Measurements from ENCODE around the gene PHF2. TPM values are rescaled to one million over a fixed set of nuclear protein-coding genes. Genes with fewer than 3 reads are reported as not detected.

Gene PHF2
- total RNA-seq, 2 donors from 2014 or later: 24.7 to 29.3 TPM

DNA sequence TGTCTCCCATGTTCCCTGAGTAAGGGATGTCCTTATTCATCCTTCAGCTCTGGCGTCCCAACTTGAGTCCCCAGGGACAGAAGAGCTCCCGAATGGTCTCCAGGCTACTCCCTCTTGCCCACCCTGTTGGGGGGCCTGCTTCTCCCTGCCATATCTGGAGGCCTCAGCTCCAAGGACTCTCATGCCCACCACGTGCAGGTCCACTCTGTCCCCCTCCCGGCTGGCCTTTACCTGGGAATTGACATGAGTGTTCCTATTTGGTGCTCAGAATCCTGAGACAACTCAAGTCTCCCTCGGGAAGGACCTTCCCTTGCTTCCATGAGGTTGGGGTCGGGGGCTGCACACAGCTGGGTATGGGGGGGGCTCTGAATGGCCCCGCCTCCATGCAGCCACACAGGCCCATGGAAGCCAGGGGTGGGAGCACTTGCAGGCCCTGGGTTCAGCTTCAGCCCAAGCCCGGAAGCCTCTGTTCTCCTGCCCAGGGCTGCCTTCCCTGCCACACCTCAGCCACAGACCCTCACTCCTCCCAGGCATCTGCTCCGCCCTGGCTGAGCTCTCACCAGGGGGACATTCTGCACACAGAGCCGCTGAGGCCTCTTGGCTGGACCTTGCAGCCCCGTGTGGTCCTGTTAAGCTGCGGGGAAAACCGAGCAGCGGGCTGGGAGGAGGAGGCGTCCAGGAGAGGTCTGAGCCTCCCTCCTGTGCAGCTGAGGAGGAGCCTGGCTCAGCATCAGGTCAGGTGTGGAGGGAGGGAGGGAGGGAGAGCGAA is 121.9 kb downstream of the PHF2 start:
- H3K4me3 ChIP-seq: no peak overlapping the region
- no peak overlapping the region for H3K27ac ChIP-seq
- no peak for TF ChIP-seq CTCF (IDR thresholded peaks at IDR 0.05)
- H3K4me1 ChIP-seq: no peaks in the 10 kb centered on the region
- peak; percentile 32 for DNase-seq (ENCODE audit: low spot score)
- no peaks in the 10 kb centered on the region for H3K36me3 ChIP-seq
- H3K9me3 ChIP-seq: peaks cover 0 to 6% of the 10 kb centered on the region in 2 donors
- no peaks in the 10 kb centered on the region for H3K27me3 ChIP-seq

- Histone ChIP-seq H3K27ac (no peak overlapping the region), H3K4me3 (no peak overlapping the region), H3K4me1 (no peaks in the 10 kb centered on the region), H3K27me3 (no peaks in the 10 kb centered on the region), H3K9me3 (peaks cover 1 to 14% of the 10 kb centered on the region in 2 donors), H3K36me3 (no peaks in the 10 kb centered on the region)
- TF ChIP-seq CTCF (IDR thresholded peaks at IDR 0.05): no peak
- DNase-seq (ENCODE audit: low spot score): no peak
Measured at GRCh38 chr9:93699650-93700049, 123.3 kb downstream of the PHF2 start.

DNA sequence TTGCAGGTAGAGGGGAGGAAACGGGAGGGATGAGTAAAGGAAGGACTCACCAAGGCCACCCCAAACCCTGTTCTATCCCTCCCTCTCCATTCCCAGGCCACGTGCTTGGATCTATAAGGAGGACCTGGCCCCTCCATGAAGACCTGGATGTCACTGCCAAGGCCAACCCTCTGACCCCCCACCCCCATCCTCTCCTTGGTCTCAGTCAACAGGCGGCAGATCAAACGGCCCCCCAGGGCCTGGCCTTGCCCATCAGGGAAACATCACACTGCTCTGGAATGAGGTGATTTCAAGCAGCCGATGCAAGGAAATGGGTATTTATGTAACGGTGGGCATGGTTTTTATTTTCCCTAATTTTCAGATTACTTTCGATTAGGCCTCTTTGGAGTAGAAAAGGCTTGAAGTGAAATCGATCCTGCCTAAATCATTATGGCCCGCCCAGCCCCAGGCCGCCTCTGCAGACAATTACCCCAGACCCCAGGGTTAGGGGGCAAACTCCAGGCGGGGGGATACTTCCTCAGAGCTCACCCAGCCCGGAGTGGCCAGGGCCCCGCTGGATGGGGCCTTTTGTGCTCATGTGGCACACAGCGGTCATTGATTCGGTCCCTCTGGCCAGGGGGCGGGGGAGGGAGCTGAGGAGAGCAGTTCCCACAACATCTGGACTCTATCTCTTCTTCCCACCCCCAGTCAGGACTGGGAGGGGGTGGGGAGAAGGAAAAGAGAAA is 125.3 kb downstream of the PHF2 start:
- Histone ChIP-seq H3K4me1 (no peaks in the 10 kb centered on the region), H3K36me3 (no peaks in the 10 kb centered on the region), H3K4me3 (no peak overlapping the region), H3K27ac (no peak overlapping the region), H3K9me3 (peaks cover 4 to 19% of the 10 kb centered on the region in 2 donors), H3K27me3 (no peaks in the 10 kb centered on the region)
- DNase-seq (ENCODE audit: low spot score): peak; percentile 28
- TF ChIP-seq CTCF (IDR thresholded peaks at IDR 0.05): no peak

- Histone ChIP-seq H3K4me3 (no peak overlapping the region), H3K9me3 (peaks cover 4 to 22% of the 10 kb centered on the region in 2 donors), H3K4me1 (no peaks in the 10 kb centered on the region), H3K27ac (no peak overlapping the region), H3K27me3 (no peaks in the 10 kb centered on the region), H3K36me3 (no peaks in the 10 kb centered on the region)
- peak; percentile 28 for DNase-seq (ENCODE audit: low spot score)
- TF ChIP-seq CTCF (IDR thresholded peaks at IDR 0.05): no peak
Measured at GRCh38 chr9:93702261-93702660, 125.9 kb downstream of the PHF2 start.

DNA sequence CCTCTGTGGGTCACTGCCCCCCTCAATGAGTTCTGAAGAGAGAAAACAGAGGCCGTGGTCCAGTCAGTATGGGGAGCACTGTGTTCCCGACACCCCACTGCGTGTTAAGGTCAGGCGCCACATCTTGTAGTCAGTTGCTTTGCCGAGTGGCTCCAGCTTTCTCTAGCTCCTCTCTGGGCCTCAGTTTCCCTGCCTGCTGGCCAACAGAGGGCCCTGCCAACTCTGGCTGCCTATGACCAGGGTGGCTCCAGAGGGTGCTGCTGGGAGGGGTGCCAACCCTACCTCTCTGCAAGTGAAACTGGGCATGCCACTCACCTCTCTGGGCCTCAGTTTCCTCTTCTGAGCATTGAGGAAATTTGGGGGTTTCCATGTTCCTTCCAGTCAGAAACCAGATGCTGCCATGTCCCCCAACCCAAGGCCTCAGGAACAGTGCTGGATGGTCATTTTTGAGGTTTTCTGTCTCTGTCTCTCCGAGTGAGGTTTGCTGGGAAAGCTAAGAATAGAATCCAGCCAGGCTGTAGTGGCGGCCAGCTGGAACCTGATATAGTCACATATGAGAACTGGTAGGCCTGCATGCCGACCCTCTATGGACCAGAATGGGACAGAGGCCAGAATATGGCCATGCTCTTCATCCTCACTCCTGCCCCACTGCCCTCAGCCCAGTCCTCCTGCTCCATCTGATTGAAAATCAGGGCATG is 132.1 kb downstream of the PHF2 start:
- no peaks in the 10 kb centered on the region for H3K4me1 ChIP-seq
- H3K27me3 ChIP-seq: no peaks in the 10 kb centered on the region
- TF ChIP-seq CTCF (IDR thresholded peaks at IDR 0.05): no peak
- H3K27ac ChIP-seq: no peak overlapping the region
- no peak for DNase-seq (ENCODE audit: low spot score)
- H3K36me3 ChIP-seq: no peaks in the 10 kb centered on the region
- H3K4me3 ChIP-seq: no peak overlapping the region
- peaks cover 4 to 21% of the 10 kb centered on the region in 2 donors for H3K9me3 ChIP-seq
